NB4 (cell line): Measurements from ENCODE around the gene MLLT3.

ENCODE experiments used
- DNase-seq: peaks from one replicate; pipeline ENCODE4 v3.0.0; 2010; ENCODE audit warnings: low read depth
- H3K4me3 ChIP-seq: one replicate; pipeline ENCODE4 v1.5.1; 2011; ENCODE audit warnings: mild to moderate bottlenecking, low read depth, low read length, moderate library complexity
- CTCF ChIP-seq: IDR thresholded peaks from one replicate; pipeline ENCODE4 v1.5.1; 2012; ENCODE audit warnings: low read depth, low read length
- MAX ChIP-seq: IDR thresholded peaks from 2 replicates; pipeline ENCODE4 v1.6.1; 2011; ENCODE audit warnings: low read depth, low read length
- MYC ChIP-seq: IDR thresholded peaks from 2 replicates; pipeline ENCODE4 v1.6.1; 2011; ENCODE audit warnings: low read depth, low read length
- POLR2A ChIP-seq: IDR thresholded peaks from 2 replicates; pipeline ENCODE4 v1.6.1; 2011; ENCODE audit warnings: mild to moderate bottlenecking; ENCODE audit not compliant: insufficient read length; ENCODE audit errors: extremely low read depth

The MLLT3 gene

GRCh38 chr9:20319641-20320337 lies 302.5 kb downstream of the MLLT3 start:
- TF ChIP-seq MAX (no peak), MYC (no peak), POLR2A (no peak), CTCF (no peak)
- no peak overlapping the region for H3K4me3 ChIP-seq
- DNase-seq = peak; percentile 14

- DNase-seq = no peak
- TF ChIP-seq MAX (no peak), POLR2A (no peak), MYC (no peak), CTCF (no peak)
- H3K4me3 ChIP-seq = no peak overlapping the region
Measured at GRCh38 chr9:20319241-20319640, 303.1 kb downstream of the MLLT3 start.

GRCh38 chr9:20317701-20318100 lies 304.6 kb downstream of the MLLT3 start:
- no peak overlapping the region for H3K4me3 ChIP-seq
- DNase-seq = no peak

GRCh38 chr9:20316372-20316771 lies 305.9 kb downstream of the MLLT3 start:
- no peak overlapping the region for H3K4me3 ChIP-seq
- no peak for DNase-seq
- TF ChIP-seq MYC (no peak), POLR2A (no peak), CTCF (no peak), MAX (no peak)

More at GRCh38 chr9:20317701-20318100, 304.6 kb downstream of the MLLT3 start:
- no peak for TF ChIP-seq MAX
- TF ChIP-seq POLR2A = no peak
- no peak for TF ChIP-seq CTCF
- no peak for TF ChIP-seq MYC

- DNase-seq = no peak
- TF ChIP-seq MAX = no peak
- no peak for TF ChIP-seq CTCF
- no peak for TF ChIP-seq MYC
- TF ChIP-seq POLR2A = no peak
- no peak overlapping the region for H3K4me3 ChIP-seq
Measured at GRCh38 chr9:20315677-20316076, 306.6 kb downstream of the MLLT3 start.
